SK-N-MC (cell line): ENCODE results near the gene HDLBP.

ENCODE experiments used
- DNase-seq: peaks from one replicate; pipeline ENCODE4 v3.0.0-alpha.2; 2011; ENCODE audit warnings: low read depth, low spot score
- H3K27ac ChIP-seq: fragments of 200-600 bp; sonication (generic); 2 replicates; pipeline ENCODE4 v1.5.1; 2016; ENCODE audit warnings: mixed run types
- H3K36me3 ChIP-seq: fragments of 200-600 bp; sonication (generic); 2 replicates; pipeline ENCODE4 v1.6.1; 2017; ENCODE audit warnings: antibody characterized with exemption, low read length, mixed read lengths; ENCODE audit not compliant: insufficient read depth
- H3K4me3 ChIP-seq: fragments of 200-600 bp; sonication (generic); 2 replicates; pipeline ENCODE4 v1.5.1; 2016
- H3K9ac ChIP-seq: fragments of 200-600 bp; sonication (generic); 2 replicates; pipeline ENCODE4 v1.8.0; 2017; ENCODE audit warnings: mixed run types, mixed read lengths; ENCODE audit not compliant: insufficient read length
- H3K9me3 ChIP-seq: fragments of 200-600 bp; sonication (generic); 2 replicates; pipeline ENCODE4 v1.6.1; 2017; ENCODE audit warnings: low read depth, mild to moderate bottlenecking, antibody characterized with exemption, low read length, moderate library complexity, mixed read lengths
- EZH2 ChIP-seq: fragments of 200-600 bp; sonication (generic); IDR thresholded peaks from one replicate; pipeline ENCODE4 v1.6.1; 2017; ENCODE audit warnings: antibody characterized with exemption
- FOXP2 ChIP-seq: optimal IDR thresholded peaks from 2 replicates; pipeline ENCODE3; 2011; ENCODE audit warnings: mild to moderate bottlenecking, moderate library complexity; ENCODE audit not compliant: insufficient read depth; ENCODE audit errors: extremely low read length, control extremely low read depth
- POLR2AphosphoS5 ChIP-seq: IDR thresholded peaks from 2 replicates; pipeline ENCODE4 v1.6.1; 2012; ENCODE audit warnings: mild to moderate bottlenecking, low read depth, low read length, borderline replicate concordance

Gene HDLBP

GRCh38 chr2:241204010-241204384 lies 111.5 kb downstream of the HDLBP start:
- Histone ChIP-seq H3K4me3 (no peak overlapping the region), H3K36me3 (no peaks in the 10 kb centered on the region), H3K9me3 (no peaks in the 10 kb centered on the region), H3K9ac (no peak overlapping the region), H3K27ac (no peak overlapping the region)
- TF ChIP-seq POLR2AphosphoS5 = no peak
- no peak for TF ChIP-seq FOXP2
- no peak for TF ChIP-seq EZH2
- no peak for DNase-seq

GRCh38 chr2:241203218-241204009 lies 112.1 kb downstream of the HDLBP start:
- Histone ChIP-seq H3K36me3 (no peaks in the 10 kb centered on the region), H3K4me3 (no peak overlapping the region), H3K9ac (no peak overlapping the region), H3K27ac (no peak overlapping the region), H3K9me3 (no peaks in the 10 kb centered on the region)
- no peak for DNase-seq
- TF ChIP-seq EZH2 (no peak), FOXP2 (no peak), POLR2AphosphoS5 (no peak)

- no peaks in the 10 kb centered on the region for H3K36me3 ChIP-seq
- no peak for DNase-seq
- no peak for TF ChIP-seq FOXP2
- TF ChIP-seq POLR2AphosphoS5 = no peak
- no peak for TF ChIP-seq EZH2
- H3K4me3 ChIP-seq = no peak overlapping the region
- no peak overlapping the region for H3K27ac ChIP-seq
- H3K9me3 ChIP-seq = no peaks in the 10 kb centered on the region
- no peak overlapping the region for H3K9ac ChIP-seq
These were observed 112.8 kb downstream of the HDLBP start for GRCh38 chr2:241202681-241203080.

- Histone ChIP-seq H3K27ac (no peak overlapping the region), H3K4me3 (no peak overlapping the region), H3K36me3 (no peaks in the 10 kb centered on the region), H3K9ac (no peak overlapping the region), H3K9me3 (no peaks in the 10 kb centered on the region)
- no peak for DNase-seq
- TF ChIP-seq FOXP2 (no peak), EZH2 (no peak), POLR2AphosphoS5 (no peak)
These were observed 113.2 kb downstream of the HDLBP start for GRCh38 chr2:241202268-241202585.

- H3K27ac ChIP-seq = no peak overlapping the region
- TF ChIP-seq POLR2AphosphoS5 = no peak
- TF ChIP-seq EZH2 = no peak
- TF ChIP-seq FOXP2 = no peak
- H3K9ac ChIP-seq = no peak overlapping the region
- no peak overlapping the region for H3K4me3 ChIP-seq
- DNase-seq = no peak
- no peaks in the 10 kb centered on the region for H3K36me3 ChIP-seq
- H3K9me3 ChIP-seq = no peaks in the 10 kb centered on the region
These were observed 113.8 kb downstream of the HDLBP start for GRCh38 chr2:241201445-241202267.

GRCh38 chr2:241200822-241201395 lies 114.6 kb downstream of the HDLBP start:
- no peak overlapping the region for H3K27ac ChIP-seq
- no peak overlapping the region for H3K9ac ChIP-seq
- H3K9me3 ChIP-seq = no peaks in the 10 kb centered on the region
- no peak overlapping the region for H3K4me3 ChIP-seq
- no peak for DNase-seq
- no peaks in the 10 kb centered on the region for H3K36me3 ChIP-seq
- TF ChIP-seq FOXP2 (no peak), POLR2AphosphoS5 (no peak)

- H3K36me3 ChIP-seq = no peaks in the 10 kb centered on the region
- no peak for DNase-seq
- H3K9ac ChIP-seq = no peak overlapping the region
- TF ChIP-seq POLR2AphosphoS5 = no peak
- no peak overlapping the region for H3K4me3 ChIP-seq
- H3K27ac ChIP-seq = no peak overlapping the region
- H3K9me3 ChIP-seq = no peaks in the 10 kb centered on the region
These were observed 115.3 kb downstream of the HDLBP start for GRCh38 chr2:241199897-241200821.

- no peak for DNase-seq
- Histone ChIP-seq H3K9ac (no peak overlapping the region), H3K36me3 (no peaks in the 10 kb centered on the region), H3K27ac (no peak overlapping the region), H3K4me3 (no peak overlapping the region), H3K9me3 (no peaks in the 10 kb centered on the region)
- TF ChIP-seq EZH2 (no peak), FOXP2 (no peak), POLR2AphosphoS5 (no peak)
These were observed 116.2 kb downstream of the HDLBP start for GRCh38 chr2:241199286-241199685.
